ENCODE measurements around the gene IGFALS.

- TF ChIP-seq POLR2A (IDR thresholded peaks at IDR 0.05; ENCODE audit: low read depth, low read length) (no peak), POLR2AphosphoS5 (IDR thresholded peaks at IDR 0.05; ENCODE audit: low read depth, low read length) (no peak), TAF1 (IDR thresholded peaks at IDR 0.05; ENCODE audit: borderline replicate concordance, low read depth, low read length) (no peak)
Observed at GRCh38 chr16:1812732-1813163, 19.2 kb upstream of the IGFALS start.
